Measurements from ENCODE around the gene F8.
A peak's percentile ranks its signal among the peaks of the same experiment; 100 is the strongest.
"Not testable (repeated sequence)": the region's sequence is repeated elsewhere in the genome, so short reads cannot be mapped to it uniquely, and the experiment has no call there.

F8 gene

DNA sequence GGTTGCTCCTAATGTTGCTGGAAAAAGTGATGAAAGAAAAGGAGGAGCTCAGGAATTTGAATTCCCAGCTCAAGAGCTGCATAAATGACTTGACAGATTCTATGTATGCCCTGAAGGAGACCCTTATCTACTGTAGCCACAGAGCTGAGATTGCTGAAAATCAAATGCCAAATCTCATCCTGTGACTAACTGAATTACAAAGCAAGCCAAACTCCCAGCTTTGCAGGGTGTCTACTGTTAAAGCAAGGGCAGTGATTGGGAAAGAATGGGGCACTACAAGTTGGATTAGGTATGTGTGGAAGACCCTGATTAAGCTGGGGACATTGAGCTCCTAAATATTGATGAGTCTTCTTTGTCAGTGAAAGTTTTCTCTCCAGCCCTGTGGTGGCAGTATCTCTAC lies 167.3 kb downstream of the F8 start:
- in situ Hi-C loops (cut with MboI; ENCODE audit: low sequenced_read_pairs): loop anchor here (25.0 kb wide), 1 partner anchor 268 kb away; the partner anchor contains the start of gene CTAG1A
- no peak for DNase-seq (ENCODE audit: low spot score in 2 of 2)
- H3K9me3 ChIP-seq: no peaks in the 10 kb centered on the region
- no peaks in the 10 kb centered on the region for H3K27me3 ChIP-seq (ENCODE audit: low read depth)
- H3K4me1 ChIP-seq: no peaks in the 10 kb centered on the region
- H3K36me3 ChIP-seq (replicated peaks): no peaks in the 10 kb centered on the region
- H3K4me3 ChIP-seq: no peak overlapping the region

DNA sequence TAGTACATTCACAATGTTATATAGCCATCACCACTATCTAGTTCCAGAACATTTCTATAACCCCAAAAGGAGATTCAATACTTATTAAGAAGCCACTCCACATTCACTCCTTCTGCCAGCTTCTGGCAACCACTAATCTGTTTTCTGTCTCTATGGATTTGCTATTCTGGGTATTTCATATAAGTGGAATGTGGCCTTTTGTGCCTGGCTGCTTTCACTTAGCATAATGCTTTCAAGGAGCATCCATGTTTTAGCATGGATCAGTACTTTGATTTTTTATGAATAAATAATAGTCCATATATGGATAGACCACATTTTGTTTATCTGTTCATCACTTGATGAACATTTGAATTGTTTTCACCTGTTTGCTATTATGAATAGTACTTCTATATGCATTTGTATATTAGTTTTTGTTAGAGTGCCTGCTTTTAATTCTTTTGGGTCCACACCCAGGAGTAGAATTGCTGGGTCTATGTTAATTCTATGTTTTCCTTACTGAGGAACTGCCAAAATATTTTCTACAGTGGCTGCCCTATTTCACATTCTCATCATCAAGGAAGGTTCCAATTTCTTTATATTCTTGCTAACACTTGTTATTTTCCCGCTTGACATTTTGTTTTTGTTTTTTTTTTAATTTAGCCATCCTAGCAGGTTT lies 171.4 kb downstream of the F8 start:
- no peaks in the 10 kb centered on the region for H3K4me1 ChIP-seq
- H3K4me3 ChIP-seq: no peak overlapping the region
- in situ Hi-C loops (cut with MboI; ENCODE audit: low sequenced_read_pairs): loop anchor here (25.0 kb wide), 1 partner anchor 264 kb away; the partner anchor contains the start of gene CTAG1A
- H3K27me3 ChIP-seq (ENCODE audit: low read depth): no peaks in the 10 kb centered on the region
- H3K9me3 ChIP-seq: no peaks in the 10 kb centered on the region
- H3K36me3 ChIP-seq (replicated peaks): no peaks in the 10 kb centered on the region
- no peak for DNase-seq (ENCODE audit: low spot score in 2 of 2)

DNA sequence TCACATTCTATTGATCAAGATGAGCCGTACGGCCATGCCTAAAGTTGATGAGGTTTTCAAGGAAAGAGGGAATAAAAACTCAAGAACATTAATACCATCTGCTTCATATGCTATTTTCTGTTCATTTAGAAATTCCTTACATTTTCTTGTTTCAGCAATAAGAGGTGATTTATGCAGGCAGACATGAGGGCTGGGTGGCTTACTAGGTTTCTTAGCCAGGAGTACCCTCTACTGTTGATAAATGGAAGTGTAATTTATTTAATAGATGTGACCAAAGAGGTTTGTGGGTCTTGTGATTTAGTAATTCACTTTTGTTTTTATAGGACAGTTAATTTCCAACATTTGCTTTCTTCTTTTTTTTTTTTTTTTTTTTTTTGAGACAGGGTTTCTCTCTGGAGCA lies 181.7 kb downstream of the F8 start:
- H3K4me1 ChIP-seq: no peaks in the 10 kb centered on the region
- H3K36me3 ChIP-seq (replicated peaks): no peaks in the 10 kb centered on the region
- H3K4me3 ChIP-seq: no peak overlapping the region
- in situ Hi-C loops (cut with MboI; ENCODE audit: low sequenced_read_pairs): no loop called here
- H3K9me3 ChIP-seq: no peaks in the 10 kb centered on the region
- H3K27me3 ChIP-seq (ENCODE audit: low read depth): no peaks in the 10 kb centered on the region
- peak; percentile 28 to 64 for DNase-seq (ENCODE audit: low spot score in 2 of 2)

DNA sequence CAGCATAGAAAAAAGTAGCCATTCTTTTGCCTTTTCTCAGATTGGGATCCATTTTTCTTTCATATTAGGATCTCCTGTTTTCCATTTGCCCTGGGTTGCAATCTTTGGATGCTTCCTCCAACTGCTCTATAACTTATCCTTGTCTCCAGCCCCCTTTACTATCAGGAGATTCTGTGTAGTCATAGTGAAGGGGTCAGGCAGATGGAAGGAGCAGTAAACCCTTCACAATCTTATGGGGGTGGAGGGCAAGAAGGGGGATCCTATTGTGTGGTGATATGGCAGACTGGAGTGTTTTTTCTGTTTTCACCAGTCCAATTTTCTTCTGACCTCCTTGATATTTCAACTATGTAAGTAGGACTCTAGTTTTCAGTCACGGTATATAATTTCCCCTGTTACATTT lies 186.4 kb downstream of the F8 start:
- no peaks in the 10 kb centered on the region for H3K9me3 ChIP-seq
- in situ Hi-C loops (cut with MboI; ENCODE audit: low sequenced_read_pairs): no loop called here

DNA sequence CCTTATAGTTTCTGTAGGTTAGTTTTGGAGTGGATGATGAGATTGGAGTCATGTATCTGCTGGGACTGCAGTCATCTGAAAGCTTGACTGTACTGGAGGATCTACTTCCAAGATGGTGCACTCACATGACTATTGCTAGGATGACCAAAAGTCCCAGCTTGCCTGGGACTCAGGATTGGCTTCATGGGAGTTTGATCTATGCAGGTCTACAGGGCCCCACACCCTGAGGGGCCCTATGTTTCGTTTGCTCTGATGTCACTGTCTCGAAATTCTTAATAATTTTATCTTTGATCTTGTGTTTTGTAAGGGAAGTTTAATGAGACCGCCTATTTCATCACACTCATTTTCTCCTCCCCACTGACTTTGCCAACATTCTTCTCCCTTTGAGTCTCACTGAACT lies 188.0 kb downstream of the F8 start, which contains the start of gene SMIM9:
Gene SMIM9, minus strand, starts transcription at position 101 of the 400 bp plus-strand sequence. CDS start 3,806 bp downstream, outside the sequence.
- Histone ChIP-seq H3K36me3 (replicated peaks) (no peaks in the 10 kb centered on the region), H3K27me3 (ENCODE audit: low read depth) (peaks cover 2% of the 10 kb centered on the region; the same call in 1 of the 2 replicates), H3K4me3 (no peak within 1 kb of the TSS), H3K9me3 (no peaks in the 10 kb centered on the region), H3K4me1 (no peaks in the 10 kb centered on the region)
- DNase-seq (ENCODE audit: low spot score in 2 of 2): no peak
- in situ Hi-C loops (cut with MboI; ENCODE audit: low sequenced_read_pairs): no loop called here

More for the DNA sequence above, 186.4 kb downstream of the F8 start:
- H3K27me3 ChIP-seq (ENCODE audit: low read depth): no peaks in the 10 kb centered on the region; the same call in 1 of the 2 replicates
- H3K4me3 ChIP-seq: no peak overlapping the region
- no peaks in the 10 kb centered on the region for H3K4me1 ChIP-seq
- no peaks in the 10 kb centered on the region for H3K36me3 ChIP-seq (replicated peaks)
- no peak for DNase-seq (ENCODE audit: low spot score in 2 of 2)

DNA sequence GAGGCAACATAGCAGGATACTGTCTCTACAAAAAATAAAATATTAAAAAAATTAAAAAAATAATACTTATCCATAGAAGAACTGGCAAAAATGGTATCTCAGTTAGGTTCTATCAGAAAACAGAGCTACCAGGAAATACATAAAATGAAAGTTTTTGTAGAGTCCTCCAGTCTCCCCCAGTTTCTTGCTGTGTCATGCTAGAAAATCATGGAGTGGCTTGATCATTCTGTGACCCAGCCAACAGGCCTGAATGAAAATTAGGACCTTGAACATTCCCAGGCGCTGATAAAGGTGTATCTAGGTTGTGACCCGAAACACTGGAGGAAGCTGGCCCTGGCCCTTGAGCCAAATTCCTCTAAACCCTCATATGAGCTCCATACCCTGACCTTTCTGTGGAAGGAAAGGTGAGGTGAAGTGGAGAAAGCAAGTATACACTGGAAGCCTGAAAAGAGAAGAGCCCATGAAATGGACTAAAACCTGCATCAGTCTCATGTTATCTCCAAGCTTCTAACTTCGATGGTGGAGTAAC lies 188.7 kb downstream of the F8 start:
- H3K4me1 ChIP-seq: no peaks in the 10 kb centered on the region
- in situ Hi-C loops (cut with MboI; ENCODE audit: low sequenced_read_pairs): no loop called here

DNA sequence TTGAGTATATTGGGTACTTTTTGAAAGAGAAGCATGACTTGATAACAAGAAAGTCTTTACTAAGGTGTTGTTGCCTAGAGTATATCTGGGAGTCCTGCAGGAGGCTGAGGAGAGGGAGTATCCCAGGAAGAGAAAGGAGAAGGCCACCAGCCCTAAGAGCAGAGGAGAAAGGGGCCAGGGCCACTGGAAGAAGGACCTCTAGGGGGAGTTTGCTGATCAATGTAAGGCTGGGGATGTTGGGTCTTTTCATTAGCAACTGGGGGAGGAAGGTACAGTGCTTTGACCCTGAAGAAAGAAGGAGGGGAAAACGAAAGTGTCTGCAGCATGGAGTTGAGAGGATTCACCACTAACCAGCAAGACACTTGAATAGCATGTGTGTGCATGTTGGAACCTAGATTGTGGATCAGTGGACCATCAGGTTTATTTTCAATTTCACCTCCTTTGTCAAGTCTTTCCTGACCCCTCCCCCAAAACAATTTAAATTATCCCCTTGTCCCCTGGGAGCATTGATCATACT lies 192.5 kb downstream of the F8 start:
- DNase-seq (ENCODE audit: low spot score in 2 of 2): no peak
- Histone ChIP-seq H3K4me3 (no peak overlapping the region), H3K9me3 (no peaks in the 10 kb centered on the region), H3K27me3 (ENCODE audit: low read depth) (peaks cover 4% of the 10 kb centered on the region), H3K4me1 (no peaks in the 10 kb centered on the region), H3K36me3 (replicated peaks) (no peaks in the 10 kb centered on the region)
- in situ Hi-C loops (cut with MboI; ENCODE audit: low sequenced_read_pairs): no loop called here

More for the DNA sequence above, 188.7 kb downstream of the F8 start:
- no peak overlapping the region for H3K4me3 ChIP-seq
- H3K36me3 ChIP-seq (replicated peaks): no peaks in the 10 kb centered on the region
- no peaks in the 10 kb centered on the region for H3K9me3 ChIP-seq
- no peak for DNase-seq (ENCODE audit: low spot score in 2 of 2)
- H3K27me3 ChIP-seq (ENCODE audit: low read depth): peaks cover 2% of the 10 kb centered on the region; the same call in 1 of the 2 replicates

DNA sequence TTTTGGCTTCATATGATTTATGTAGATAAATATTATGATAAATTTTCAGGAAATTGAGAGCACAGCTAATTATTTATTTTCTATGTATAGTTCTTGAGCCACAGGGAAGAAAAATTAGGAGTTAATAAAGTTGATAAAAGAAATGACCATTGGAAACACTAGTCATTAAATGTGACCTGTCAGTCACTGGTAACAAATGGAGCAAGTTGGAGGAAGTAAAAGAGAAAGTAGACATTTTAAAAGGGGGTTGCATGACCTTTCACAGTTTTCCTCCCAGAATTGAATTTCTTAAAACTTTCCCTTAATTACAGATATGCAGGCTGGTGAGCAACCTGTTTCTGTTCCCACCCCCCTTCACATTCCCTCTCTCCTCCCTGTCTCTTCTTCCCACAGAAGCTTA lies 193.4 kb downstream of the F8 start:
- in situ Hi-C loops (cut with MboI; ENCODE audit: low sequenced_read_pairs): no loop called here
- Histone ChIP-seq H3K9me3 (no peaks in the 10 kb centered on the region), H3K36me3 (replicated peaks) (no peaks in the 10 kb centered on the region), H3K4me1 (no peaks in the 10 kb centered on the region), H3K4me3 (no peak overlapping the region), H3K27me3 (ENCODE audit: low read depth) (peaks cover 4% of the 10 kb centered on the region)
- no peak for DNase-seq (ENCODE audit: low spot score in 2 of 2)

DNA sequence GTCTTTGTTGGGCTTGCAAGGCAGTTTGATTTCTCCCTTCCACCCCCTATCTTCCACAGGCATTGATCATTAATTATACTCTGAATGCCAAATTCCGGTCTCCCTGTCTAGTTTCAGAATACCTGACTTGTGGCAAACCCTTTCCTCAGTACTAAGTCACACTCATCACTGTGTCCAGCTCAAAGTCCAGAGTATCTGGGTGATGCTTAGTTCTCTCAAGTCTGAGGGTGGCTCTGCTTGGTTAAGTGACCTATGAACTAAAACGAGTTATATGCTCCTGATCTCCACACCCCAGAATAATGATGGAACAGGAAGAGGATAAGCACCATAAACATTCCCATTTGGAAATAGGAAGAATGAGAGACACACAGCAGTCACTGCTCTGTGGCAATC lies 194.5 kb downstream of the F8 start:
- Histone ChIP-seq H3K4me3 (no peak overlapping the region), H3K9me3 (no peaks in the 10 kb centered on the region), H3K27me3 (ENCODE audit: low read depth) (peaks cover 4% of the 10 kb centered on the region), H3K36me3 (replicated peaks) (no peaks in the 10 kb centered on the region), H3K4me1 (no peaks in the 10 kb centered on the region)
- in situ Hi-C loops (cut with MboI; ENCODE audit: low sequenced_read_pairs): no loop called here
- DNase-seq (ENCODE audit: low spot score in 2 of 2): no peak

DNA sequence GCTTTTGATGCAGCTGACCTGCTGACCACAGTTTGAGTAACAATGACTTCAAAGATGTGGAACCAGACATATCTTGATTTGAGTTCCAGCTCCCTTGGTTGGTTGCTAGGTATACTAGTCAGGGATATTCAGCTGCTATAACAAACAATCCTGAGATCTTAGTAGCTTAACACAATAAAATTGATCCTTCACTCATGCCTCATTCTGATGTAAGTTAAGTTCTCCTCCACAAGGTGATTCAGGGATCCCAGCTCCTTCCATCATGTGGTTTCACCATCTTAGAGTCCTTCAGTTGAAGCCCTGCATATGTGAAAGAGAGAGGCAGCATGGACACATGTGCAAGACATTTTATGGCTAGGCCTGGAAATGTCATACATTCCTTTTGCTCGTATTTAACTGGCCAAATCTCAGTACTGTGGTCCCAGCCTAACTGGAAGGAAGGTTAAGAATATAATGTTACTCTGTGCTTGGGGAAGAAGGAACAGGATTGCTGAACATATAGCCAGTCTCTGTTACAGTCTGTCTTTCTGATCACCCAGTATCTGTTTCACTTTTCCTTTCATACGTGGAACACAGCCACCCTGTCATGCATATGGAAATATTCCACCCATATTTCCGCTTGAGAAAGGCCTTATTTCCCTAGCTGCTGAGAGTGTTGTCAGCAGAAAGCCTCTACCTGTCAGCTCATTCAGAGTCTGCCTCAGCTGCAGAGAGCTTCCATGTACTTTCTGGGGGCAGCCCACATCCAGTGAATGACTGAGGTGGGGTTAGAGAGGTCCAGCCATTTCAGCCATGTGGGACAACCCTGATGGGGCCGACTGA lies 195.1 kb downstream of the F8 start:
- in situ Hi-C loops (cut with MboI; ENCODE audit: low sequenced_read_pairs): no loop called here
- no peak overlapping the region for H3K4me3 ChIP-seq

DNA sequence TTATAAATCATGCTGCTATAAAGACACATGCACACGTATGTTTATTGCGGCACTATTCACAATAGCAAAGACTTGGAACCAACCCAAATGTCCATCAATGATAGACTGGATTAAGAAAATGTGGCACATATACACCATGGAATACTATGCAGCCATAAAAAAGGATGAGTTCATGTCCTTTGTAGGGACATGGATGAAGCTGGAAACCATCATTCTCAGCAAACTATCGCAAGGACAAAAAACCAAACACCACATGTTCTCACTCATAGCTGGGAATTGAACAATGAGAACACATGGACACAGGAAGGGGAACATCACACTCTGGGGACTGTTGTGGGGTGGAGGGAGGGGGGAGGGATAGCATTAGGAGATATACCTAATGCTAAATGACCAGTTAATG lies 196.9 kb downstream of the F8 start:
- H3K4me3 ChIP-seq; H3K36me3 ChIP-seq (replicated peaks); in situ Hi-C loops (cut with MboI; ENCODE audit: low sequenced_read_pairs); H3K27me3 ChIP-seq (ENCODE audit: low read depth); H3K9me3 ChIP-seq; H3K4me1 ChIP-seq; DNase-seq (ENCODE audit: low spot score in 2 of 2): not testable (repeated sequence)

More for the DNA sequence above, 195.1 kb downstream of the F8 start:
- Histone ChIP-seq H3K4me1 (no peaks in the 10 kb centered on the region), H3K27me3 (ENCODE audit: low read depth) (peaks cover 4% of the 10 kb centered on the region), H3K36me3 (replicated peaks) (no peaks in the 10 kb centered on the region), H3K9me3 (no peaks in the 10 kb centered on the region)
- no peak for DNase-seq (ENCODE audit: low spot score in 2 of 2)

DNA sequence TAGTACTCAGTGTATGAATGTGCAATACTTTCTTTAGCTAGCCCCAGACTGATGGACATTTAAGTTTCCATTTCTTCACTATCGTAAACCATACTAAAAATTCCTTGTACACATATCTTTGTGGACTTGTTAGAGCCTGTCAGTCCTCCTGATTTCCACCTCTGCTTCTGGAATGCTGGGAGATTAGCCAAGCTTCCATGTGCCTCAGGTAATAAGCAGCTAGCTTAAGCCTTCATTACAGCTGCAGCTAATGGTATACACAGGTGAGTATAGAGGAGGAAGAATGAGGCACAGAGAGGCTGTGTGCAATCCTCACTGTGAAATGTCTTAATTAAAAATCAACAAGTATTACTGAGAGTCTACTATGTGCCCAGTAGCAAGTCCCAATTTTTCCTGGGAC lies 197.9 kb downstream of the F8 start:
- in situ Hi-C loops (cut with MboI; ENCODE audit: low sequenced_read_pairs): no loop called here
- Histone ChIP-seq H3K4me3 (no peak overlapping the region), H3K27me3 (ENCODE audit: low read depth) (peaks cover 2% of the 10 kb centered on the region; the same call in 1 of the 2 replicates), H3K36me3 (replicated peaks) (no peaks in the 10 kb centered on the region), H3K9me3 (no peaks in the 10 kb centered on the region), H3K4me1 (0 out of 2 replicates have a peak, but pooled peaks cover 2% of the 10 kb centered on the region)
- DNase-seq (ENCODE audit: low spot score in 2 of 2): no peak

DNA sequence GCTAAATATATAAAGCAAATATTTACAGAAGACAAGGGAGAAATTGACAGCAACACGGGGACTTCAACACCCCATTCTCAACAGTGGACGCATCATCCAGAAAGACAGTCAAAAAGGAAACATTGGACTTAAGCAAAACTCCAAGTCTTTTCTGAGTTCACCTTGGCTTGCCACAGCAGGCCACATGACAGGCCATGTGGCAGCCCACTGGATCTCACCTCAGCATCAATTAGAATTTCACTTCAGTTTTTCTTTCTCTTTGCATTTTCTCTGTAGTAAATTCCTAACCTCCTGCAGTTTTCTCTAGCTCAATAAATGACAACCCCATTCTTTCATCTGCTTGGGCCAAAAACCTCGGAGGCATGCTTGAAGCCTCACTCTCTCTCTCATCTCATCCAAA lies 200.5 kb downstream of the F8 start:
- in situ Hi-C loops (cut with MboI; ENCODE audit: low sequenced_read_pairs): no loop called here
- Histone ChIP-seq H3K27me3 (ENCODE audit: low read depth) (peaks cover 2% of the 10 kb centered on the region; the same call in 1 of the 2 replicates), H3K36me3 (replicated peaks) (no peaks in the 10 kb centered on the region), H3K9me3 (0 out of 2 replicates have a peak, but pooled peaks cover 4% of the 10 kb centered on the region), H3K4me3 (no peak overlapping the region), H3K4me1 (0 out of 2 replicates have a peak, but pooled peaks cover 5% of the 10 kb centered on the region)
- no peak for DNase-seq (ENCODE audit: low spot score in 2 of 2)
